K562 (cell line): Measurements from ENCODE around the gene HEXD. TPM values are rescaled to one million over a fixed set of nuclear protein-coding genes. Genes with fewer than 3 reads are reported as not detected.

Experiments used
- ATAC-seq: fragments of 200-7000 bp; cut with Tn5 transposase; 3 replicates; pipeline ENCODE4 v1.9.1; 2020; ENCODE audit warnings: moderate library complexity
- BruUV-seq: library from RNA; stranded (reverse); fragments of 400-500 nt; replicated peaks from 2 replicates; lab custom pipeline; 2021; lab: Mats Ljungman, UMichigan
- CTCF ChIA-PET: fragments of 300-600 bp; formaldehyde crosslinking; extraction: SDS; loops from one replicate; lab custom pipeline; 2021; ENCODE audit warnings: low intra/inter-chr PET ratio; lab: Yijun Ruan, JAX
- POLR2A ChIA-PET: fragments of 300-600, 350-650 bp; sonication (Branson Sonifier 250); formaldehyde crosslinking; extraction: SDS; loops from one replicate; lab custom pipeline; 2021; ENCODE audit warnings: antibody characterized with exemption, inconsistent platforms; lab: Yijun Ruan, JAX
- DNase-seq, 4 experiments: peaks; one replicate each; pipeline versions ENCODE4 v3.0.0 to v3.0.0-alpha.2; 2011 to 2018; ENCODE audit warnings: low spot score in 3 of 4, mixed read lengths in 3 of 4; ENCODE audit errors: extremely low read depth in 1 of 4
- FAIRE-seq: peaks from 2 replicates; lab custom pipeline; 2011; peaks lifted over from hg19 to GRCh38; lab: Jason Lieb, UNC
- H2AFZ ChIP-seq: 2 replicates; pipeline ENCODE4 v1.6.0; 2011; ENCODE audit warnings: low read depth, low read length, control low read depth, inconsistent platforms
- H3K27ac ChIP-seq: fragments of 200-600 bp; 3 replicates; pipeline ENCODE4 v1.8.0; 2011; ENCODE audit warnings: low read depth, mild to moderate bottlenecking, control low read depth, inconsistent platforms, low read length, moderate library complexity, mixed read lengths; ENCODE audit errors: extremely low read depth
- H3K27me3 ChIP-seq, 2 experiments: fragments of 300-600 bp in 1 of 2; 2 replicates in 1 of 2; 3 replicates in 1 of 2; pipeline versions ENCODE4 v1.6.0 to v1.8.0; 2011; ENCODE audit warnings: inconsistent platforms in 2 of 2, low read length in 2 of 2, mild to moderate bottlenecking in 1 of 2, mixed read lengths in 1 of 2, moderate library complexity in 1 of 2; ENCODE audit not compliant: control insufficient read depth in 2 of 2, insufficient read depth in 2 of 2
- H3K36me3 ChIP-seq: fragments of 300-600 bp; 3 replicates; pipeline ENCODE4 v1.8.0; 2011; ENCODE audit warnings: mild to moderate bottlenecking, low read length, inconsistent platforms; ENCODE audit not compliant: control insufficient read depth, insufficient read depth
- H3K4me1 ChIP-seq, 2 experiments: fragments of 200-600 bp in 1 of 2; replicated peaks in 1 of 2; 2 replicates in 1 of 2; 3 replicates in 1 of 2; pipeline versions ENCODE4 v1.5.1 to v1.8.0; 2011; ENCODE audit warnings: inconsistent platforms in 2 of 2, low read length in 2 of 2, mild to moderate bottlenecking in 1 of 2, mixed read lengths in 1 of 2, moderate library complexity in 1 of 2; ENCODE audit not compliant: control insufficient read depth in 2 of 2, insufficient read depth in 2 of 2
- H3K4me2 ChIP-seq: 2 replicates; pipeline ENCODE4 v1.6.1; 2011; ENCODE audit warnings: low read length, control low read depth, inconsistent platforms, mixed read lengths; ENCODE audit not compliant: insufficient read depth
- H3K4me3 ChIP-seq: fragments of 200-600 bp; sonication (generic), shearing (Covaris generic); 2 replicates; pipeline ENCODE4 v1.5.1; 2016; ENCODE audit warnings: control low read depth, inconsistent platforms
- H3K79me2 ChIP-seq: fragments of 200-600 bp; 3 replicates; pipeline ENCODE4 v1.8.0; 2011; ENCODE audit warnings: low read length, inconsistent platforms; ENCODE audit not compliant: control insufficient read depth, insufficient read depth
- H3K9ac ChIP-seq, 2 experiments: 2 replicates each; pipeline versions ENCODE4 v1.6.0 to v1.6.1; 2011; ENCODE audit warnings: low read depth in 2 of 2, low read length in 2 of 2, control low read depth in 1 of 2, inconsistent platforms in 1 of 2, mild to moderate bottlenecking in 1 of 2, mixed read lengths in 1 of 2; ENCODE audit not compliant: insufficient read depth in 1 of 2
- H3K9me1 ChIP-seq: one replicate; pipeline ENCODE4 v1.6.0; 2011; ENCODE audit warnings: inconsistent platforms, mild to moderate bottlenecking, low read length, moderate library complexity; ENCODE audit not compliant: control insufficient read depth, insufficient read depth
- H3K9me3 ChIP-seq: replicated peaks from 2 replicates; pipeline ENCODE4 v1.5.1; 2011; ENCODE audit warnings: low read depth, low read length, inconsistent platforms; ENCODE audit not compliant: control insufficient read depth, insufficient read depth
- H4K20me1 ChIP-seq: replicated peaks from 2 replicates; pipeline ENCODE4 v1.6.1; 2011; ENCODE audit warnings: low read length, inconsistent platforms, mixed read lengths; ENCODE audit not compliant: control insufficient read depth, insufficient read depth
- HDAC2 ChIP-seq: fragments of 450-650 bp; IDR thresholded peaks from 2 replicates; pipeline ENCODE4 v1.6.1; 2016; ENCODE audit warnings: mild to moderate bottlenecking
- HDAC8 ChIP-seq: fragments of 450-650 bp; IDR thresholded peaks from 2 replicates; pipeline ENCODE4 v1.6.1; 2016; ENCODE audit warnings: mild to moderate bottlenecking, missing genetic modification characterization, moderate library complexity, missing compliant biosample characterization
- KLF10 ChIP-seq: fragments of 250-450 bp; sonication (Bioruptor Pico); IDR thresholded peaks from 2 replicates; pipeline ENCODE4 v1.6.1; 2021; ENCODE audit warnings: matching md5 sums
- PRPF4 ChIP-seq: fragments of 200-400 bp; formaldehyde crosslinking; IDR thresholded peaks from one replicate; pipeline ENCODE4 v1.6.1; 2017; ENCODE audit warnings: low read length, low read depth, mild to moderate bottlenecking; ENCODE audit not compliant: insufficient read depth, poor library complexity, severe bottlenecking
- PYGO2 ChIP-seq: fragments of 450-650 bp; IDR thresholded peaks from 2 replicates; pipeline ENCODE4 v1.6.1; 2016; ENCODE audit warnings: mild to moderate bottlenecking, missing genetic modification characterization, moderate library complexity, missing compliant biosample characterization
- SMAD1 ChIP-seq: fragments of 150-350 bp; IDR thresholded peaks from 2 replicates; pipeline ENCODE4 v1.6.1; 2014; ENCODE audit warnings: low read length, low read depth; ENCODE audit not compliant: partially characterized antibody
- ZEB2 ChIP-seq: fragments of 450-650 bp; IDR thresholded peaks from 2 replicates; pipeline ENCODE4 v1.6.1; 2016
- ZNF586 ChIP-seq: fragments of 450-650 bp; formaldehyde crosslinking; conservative IDR thresholded peaks from 2 replicates; pipeline ENCODE4 v1.4.0; 2020; ENCODE audit warnings: mild to moderate bottlenecking, moderate library complexity
- WGBS: fragments of 100-300 bp; shearing (Covaris generic); methylation state at CpG from one replicate; pipeline ENCODE4 v1.1.6; 2016; ENCODE audit warnings: low coverage, mixed read lengths; ENCODE audit not compliant: insufficient coverage; ENCODE audit errors: missing lambda C conversion rate; 5-methylcytosine and 5-hydroxymethylcytosine counted together
- in situ Hi-C: fragments of 300-500 bp; cut with MboI; formaldehyde crosslinking; loops from 4 replicates; pipeline ENCODE4 v1.15.0; 2018; ENCODE audit warnings: inconsistent platforms, mixed read lengths
- intact Hi-C: fragments of 100-400 bp; cut with micrococcal nuclease; formaldehyde crosslinking; loops from 2 replicates; pipeline ENCODE4 v1.14.2; 2022
- polyA plus RNA-seq, 8 experiments: library from polyadenylated mRNA; depleted of rRNA in 4 of 8; stranded (reverse) in 5 of 8; unstranded in 3 of 8; fragments of >200 nt; fragmentation: Nextera tagmentation in 2 of 8; fragmentation: Illumina TruSeq in 1 of 8; extraction: Ambion mirVana in 2 of 8; extraction: Trizol in 1 of 8; gene quantifications; 2 replicates each; pipeline versions ENCODE4 v1.2.1 to v1.2.3, GENCODE V29; 2011 to 2014; ENCODE audit warnings: inconsistent platforms in 1 of 8, missing spikeins in 1 of 8
- total RNA-seq, 7 experiments: library from RNA; depleted of rRNA in 6 of 7; stranded (reverse); fragments of >200 nt in 6 of 7; fragmentation: Illumina TruSeq in 2 of 7; extraction: Trizol in 2 of 7; gene quantifications; 2 replicates each; pipeline versions ENCODE4 v1.2.1 to v1.2.3, GENCODE V29; 2011 to 2021; ENCODE audit warnings: low replicate concordance in 1 of 7
- TF ChIP-seq, protein P1 (sequence below): fragments of 250-450 bp; sonication (Bioruptor Pico); IDR thresholded peaks from 2 replicates; pipeline ENCODE4 v1.8.0; 2022; ENCODE audit warnings: moderate library complexity, mild to moderate bottlenecking, inconsistent platforms
- TF ChIP-seq, protein P2 (sequence below): fragments of 450-650 bp; IDR thresholded peaks from 2 replicates; pipeline ENCODE4 v1.6.1; 2016; ENCODE audit warnings: mild to moderate bottlenecking, moderate library complexity

The HEXD gene
- total and polyA plus RNA-seq, 9 of the 15 experiments (the other 6 are each of a cell fraction or from before 2014, with no cell fraction given): 1.0 to 25.3 (median 10.0) TPM

DNA sequence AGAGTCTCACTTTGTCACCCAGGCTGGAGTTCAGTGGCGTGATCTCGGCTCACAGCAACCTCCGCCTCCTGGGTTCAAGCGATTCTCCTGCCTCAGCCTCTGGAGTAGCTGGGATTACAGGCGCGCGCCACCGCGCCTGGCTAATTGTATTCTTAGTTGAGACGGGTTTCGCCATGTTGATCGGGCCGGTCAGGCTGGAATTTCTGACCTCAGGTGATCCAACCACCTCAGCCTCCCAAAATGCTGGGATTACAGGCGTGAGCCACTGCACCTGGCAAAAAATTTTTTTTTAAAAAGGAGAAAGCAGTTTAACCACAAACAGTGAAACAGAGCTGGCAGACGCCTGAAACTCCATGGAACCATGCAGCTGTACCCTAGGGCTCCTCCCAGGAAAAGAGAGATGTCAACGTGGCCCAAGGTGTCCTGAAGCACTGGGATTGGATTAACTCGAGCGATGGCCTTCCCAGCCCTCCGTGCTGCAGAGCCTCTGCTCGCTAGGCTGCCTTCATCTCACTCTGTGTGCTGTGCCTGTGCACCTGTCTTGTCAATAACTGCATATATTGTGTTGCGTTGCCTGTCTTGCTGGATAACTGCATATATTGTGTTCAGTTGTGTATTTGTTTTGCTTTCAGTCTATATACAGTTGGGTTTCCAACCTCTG, 71.8 kb downstream of the HEXD start:
- Histone ChIP-seq H3K27ac (no peak overlapping the region), H3K4me2 (no peak overlapping the region), H3K79me2 (no peaks in the 10 kb centered on the region), H3K9ac (peak overlapping the region in 1 of 2 experiments; percentile 59; a peak in 1 of 4 replicates), H2AFZ (no peak overlapping the region), H3K9me3 (no peaks in the 10 kb centered on the region), H3K36me3 (peaks cover 40% of the 10 kb centered on the region), H3K9me1 (peaks cover 7% of the 10 kb centered on the region), H3K27me3 (no peaks in the 10 kb centered on the region), H3K4me3 (no peak overlapping the region), H4K20me1 (0 out of 2 replicates have a peak, but pooled peaks cover 6% of the 10 kb centered on the region), H3K4me1 (peaks cover 2 to 36% of the 10 kb centered on the region in 2 experiments; a peak in 3 of 5 replicates)
- no peak for FAIRE-seq
- intact Hi-C loops: loop anchor here (5.0 to 10.0 kb wide), 3 partner anchors 33 to 135 kb away; partner anchors contain the start of genes NARF and TEX19
- DNase-seq: no peak
- BruUV-seq: no TSS peak
- no peak for ATAC-seq
- ChIA-PET POLR2A (interaction anchor here (1.0 to 1.1 kb wide), 3 partner anchors 11 to 128 kb away, joined by 3 to 5 read pairs (median 3); no protein-coding TSS in a partner anchor), CTCF (no interaction called here)
- whole genome bisulfite sequencing: 83% methylated on average over 17 of the region's 21 CpGs
- in situ Hi-C loops: no loop called here
- TF ChIP-seq PYGO2 (tag): no peak
- TF ChIP-seq, protein P1, sequence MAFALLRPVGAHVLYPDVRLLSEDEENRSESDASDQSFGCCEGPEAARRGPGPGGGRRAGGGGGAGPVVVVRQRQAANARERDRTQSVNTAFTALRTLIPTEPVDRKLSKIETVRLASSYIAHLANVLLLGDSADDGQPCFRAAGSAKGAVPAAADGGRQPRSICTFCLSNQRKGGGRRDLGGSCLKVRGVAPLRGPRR: no peak
- TF ChIP-seq, protein P2, sequence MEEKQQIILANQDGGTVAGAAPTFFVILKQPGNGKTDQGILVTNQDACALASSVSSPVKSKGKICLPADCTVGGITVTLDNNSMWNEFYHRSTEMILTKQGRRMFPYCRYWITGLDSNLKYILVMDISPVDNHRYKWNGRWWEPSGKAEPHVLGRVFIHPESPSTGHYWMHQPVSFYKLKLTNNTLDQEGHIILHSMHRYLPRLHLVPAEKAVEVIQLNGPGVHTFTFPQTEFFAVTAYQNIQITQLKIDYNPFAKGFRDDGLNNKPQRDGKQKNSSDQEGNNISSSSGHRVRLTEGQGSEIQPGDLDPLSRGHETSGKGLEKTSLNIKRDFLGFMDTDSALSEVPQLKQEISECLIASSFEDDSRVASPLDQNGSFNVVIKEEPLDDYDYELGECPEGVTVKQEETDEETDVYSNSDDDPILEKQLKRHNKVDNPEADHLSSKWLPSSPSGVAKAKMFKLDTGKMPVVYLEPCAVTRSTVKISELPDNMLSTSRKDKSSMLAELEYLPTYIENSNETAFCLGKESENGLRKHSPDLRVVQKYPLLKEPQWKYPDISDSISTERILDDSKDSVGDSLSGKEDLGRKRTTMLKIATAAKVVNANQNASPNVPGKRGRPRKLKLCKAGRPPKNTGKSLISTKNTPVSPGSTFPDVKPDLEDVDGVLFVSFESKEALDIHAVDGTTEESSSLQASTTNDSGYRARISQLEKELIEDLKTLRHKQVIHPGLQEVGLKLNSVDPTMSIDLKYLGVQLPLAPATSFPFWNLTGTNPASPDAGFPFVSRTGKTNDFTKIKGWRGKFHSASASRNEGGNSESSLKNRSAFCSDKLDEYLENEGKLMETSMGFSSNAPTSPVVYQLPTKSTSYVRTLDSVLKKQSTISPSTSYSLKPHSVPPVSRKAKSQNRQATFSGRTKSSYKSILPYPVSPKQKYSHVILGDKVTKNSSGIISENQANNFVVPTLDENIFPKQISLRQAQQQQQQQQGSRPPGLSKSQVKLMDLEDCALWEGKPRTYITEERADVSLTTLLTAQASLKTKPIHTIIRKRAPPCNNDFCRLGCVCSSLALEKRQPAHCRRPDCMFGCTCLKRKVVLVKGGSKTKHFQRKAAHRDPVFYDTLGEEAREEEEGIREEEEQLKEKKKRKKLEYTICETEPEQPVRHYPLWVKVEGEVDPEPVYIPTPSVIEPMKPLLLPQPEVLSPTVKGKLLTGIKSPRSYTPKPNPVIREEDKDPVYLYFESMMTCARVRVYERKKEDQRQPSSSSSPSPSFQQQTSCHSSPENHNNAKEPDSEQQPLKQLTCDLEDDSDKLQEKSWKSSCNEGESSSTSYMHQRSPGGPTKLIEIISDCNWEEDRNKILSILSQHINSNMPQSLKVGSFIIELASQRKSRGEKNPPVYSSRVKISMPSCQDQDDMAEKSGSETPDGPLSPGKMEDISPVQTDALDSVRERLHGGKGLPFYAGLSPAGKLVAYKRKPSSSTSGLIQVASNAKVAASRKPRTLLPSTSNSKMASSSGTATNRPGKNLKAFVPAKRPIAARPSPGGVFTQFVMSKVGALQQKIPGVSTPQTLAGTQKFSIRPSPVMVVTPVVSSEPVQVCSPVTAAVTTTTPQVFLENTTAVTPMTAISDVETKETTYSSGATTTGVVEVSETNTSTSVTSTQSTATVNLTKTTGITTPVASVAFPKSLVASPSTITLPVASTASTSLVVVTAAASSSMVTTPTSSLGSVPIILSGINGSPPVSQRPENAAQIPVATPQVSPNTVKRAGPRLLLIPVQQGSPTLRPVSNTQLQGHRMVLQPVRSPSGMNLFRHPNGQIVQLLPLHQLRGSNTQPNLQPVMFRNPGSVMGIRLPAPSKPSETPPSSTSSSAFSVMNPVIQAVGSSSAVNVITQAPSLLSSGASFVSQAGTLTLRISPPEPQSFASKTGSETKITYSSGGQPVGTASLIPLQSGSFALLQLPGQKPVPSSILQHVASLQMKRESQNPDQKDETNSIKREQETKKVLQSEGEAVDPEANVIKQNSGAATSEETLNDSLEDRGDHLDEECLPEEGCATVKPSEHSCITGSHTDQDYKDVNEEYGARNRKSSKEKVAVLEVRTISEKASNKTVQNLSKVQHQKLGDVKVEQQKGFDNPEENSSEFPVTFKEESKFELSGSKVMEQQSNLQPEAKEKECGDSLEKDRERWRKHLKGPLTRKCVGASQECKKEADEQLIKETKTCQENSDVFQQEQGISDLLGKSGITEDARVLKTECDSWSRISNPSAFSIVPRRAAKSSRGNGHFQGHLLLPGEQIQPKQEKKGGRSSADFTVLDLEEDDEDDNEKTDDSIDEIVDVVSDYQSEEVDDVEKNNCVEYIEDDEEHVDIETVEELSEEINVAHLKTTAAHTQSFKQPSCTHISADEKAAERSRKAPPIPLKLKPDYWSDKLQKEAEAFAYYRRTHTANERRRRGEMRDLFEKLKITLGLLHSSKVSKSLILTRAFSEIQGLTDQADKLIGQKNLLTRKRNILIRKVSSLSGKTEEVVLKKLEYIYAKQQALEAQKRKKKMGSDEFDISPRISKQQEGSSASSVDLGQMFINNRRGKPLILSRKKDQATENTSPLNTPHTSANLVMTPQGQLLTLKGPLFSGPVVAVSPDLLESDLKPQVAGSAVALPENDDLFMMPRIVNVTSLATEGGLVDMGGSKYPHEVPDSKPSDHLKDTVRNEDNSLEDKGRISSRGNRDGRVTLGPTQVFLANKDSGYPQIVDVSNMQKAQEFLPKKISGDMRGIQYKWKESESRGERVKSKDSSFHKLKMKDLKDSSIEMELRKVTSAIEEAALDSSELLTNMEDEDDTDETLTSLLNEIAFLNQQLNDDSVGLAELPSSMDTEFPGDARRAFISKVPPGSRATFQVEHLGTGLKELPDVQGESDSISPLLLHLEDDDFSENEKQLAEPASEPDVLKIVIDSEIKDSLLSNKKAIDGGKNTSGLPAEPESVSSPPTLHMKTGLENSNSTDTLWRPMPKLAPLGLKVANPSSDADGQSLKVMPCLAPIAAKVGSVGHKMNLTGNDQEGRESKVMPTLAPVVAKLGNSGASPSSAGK: no peak
- no peak for TF ChIP-seq SMAD1
- TF ChIP-seq ZNF586 (CRISPR knock-in tag): no peak
- TF ChIP-seq PRPF4: no peak
- TF ChIP-seq KLF10 (CRISPR knock-in tag): no peak
- TF ChIP-seq HDAC2: no peak
- no peak for TF ChIP-seq HDAC8 (tag)
- TF ChIP-seq ZEB2: no peak
